GM19467 (cell line): ENCODE results near the gene FOXP2.

ENCODE experiments used
- ATAC-seq: cut with Tn5 transposase; IDR thresholded peaks from one replicate; pipeline ENCODE4 v1.9.1; 2021; ENCODE audit warnings: mild to moderate bottlenecking, moderate library complexity; ENCODE audit not compliant: unreplicated experiment

Gene FOXP2

DNA sequence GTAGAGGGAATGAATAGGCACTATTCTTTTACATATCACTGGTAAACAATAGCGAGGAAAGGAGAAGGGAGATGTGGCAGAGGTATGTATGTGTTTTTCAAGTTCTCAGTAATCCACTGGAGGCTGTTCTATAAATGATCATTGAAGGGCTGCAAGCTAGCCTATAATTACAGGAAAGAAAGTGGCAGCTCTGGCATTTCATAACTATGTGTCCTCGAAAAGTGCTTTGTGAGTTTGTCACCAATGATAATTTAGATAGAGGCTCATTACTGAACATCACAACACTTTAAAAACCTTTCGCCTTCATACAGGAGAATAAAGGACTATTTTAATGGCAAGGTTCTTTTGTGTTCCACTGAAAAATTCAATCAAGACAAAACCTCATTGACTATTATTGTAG is 235.1 kb downstream of the FOXP2 start:
- no peak for ATAC-seq

DNA sequence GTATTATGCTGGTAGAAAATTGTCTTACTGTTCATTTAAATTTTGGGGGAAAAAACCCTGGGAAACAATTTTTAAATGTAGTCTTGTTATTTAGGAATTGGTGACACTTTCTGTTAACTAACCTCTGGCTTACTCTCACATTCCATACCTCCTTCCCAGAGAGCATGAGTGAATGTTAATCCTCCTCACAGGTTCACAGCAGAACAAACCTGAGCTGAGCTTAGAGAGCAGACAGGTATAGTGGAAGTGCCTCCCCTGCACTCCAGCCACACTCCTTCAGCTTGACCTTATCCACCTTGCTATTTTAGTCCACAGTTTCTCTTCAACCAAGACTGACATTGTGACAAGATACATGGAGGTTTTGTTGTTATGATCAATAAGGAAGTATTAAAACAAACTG is 235.9 kb downstream of the FOXP2 start:
- no peak for ATAC-seq

DNA sequence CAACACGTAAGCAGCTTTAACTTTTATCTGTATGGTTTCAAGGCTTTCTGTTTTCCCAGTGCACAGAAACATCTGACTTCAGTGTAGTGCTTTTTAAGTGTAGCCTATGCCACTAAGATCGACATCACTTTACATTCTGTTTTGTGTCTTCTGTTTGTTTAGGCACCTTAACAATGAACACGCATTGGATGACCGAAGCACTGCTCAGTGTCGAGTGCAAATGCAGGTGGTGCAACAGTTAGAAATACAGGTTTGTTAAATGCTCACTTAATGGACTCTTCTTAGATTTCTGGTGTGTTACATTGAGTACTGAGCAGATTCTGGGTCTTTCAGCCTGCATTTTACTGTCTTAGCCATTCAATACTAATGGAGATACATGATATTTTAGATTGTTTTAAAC is 237.4 kb downstream of the FOXP2 start:
- no peak for ATAC-seq

DNA sequence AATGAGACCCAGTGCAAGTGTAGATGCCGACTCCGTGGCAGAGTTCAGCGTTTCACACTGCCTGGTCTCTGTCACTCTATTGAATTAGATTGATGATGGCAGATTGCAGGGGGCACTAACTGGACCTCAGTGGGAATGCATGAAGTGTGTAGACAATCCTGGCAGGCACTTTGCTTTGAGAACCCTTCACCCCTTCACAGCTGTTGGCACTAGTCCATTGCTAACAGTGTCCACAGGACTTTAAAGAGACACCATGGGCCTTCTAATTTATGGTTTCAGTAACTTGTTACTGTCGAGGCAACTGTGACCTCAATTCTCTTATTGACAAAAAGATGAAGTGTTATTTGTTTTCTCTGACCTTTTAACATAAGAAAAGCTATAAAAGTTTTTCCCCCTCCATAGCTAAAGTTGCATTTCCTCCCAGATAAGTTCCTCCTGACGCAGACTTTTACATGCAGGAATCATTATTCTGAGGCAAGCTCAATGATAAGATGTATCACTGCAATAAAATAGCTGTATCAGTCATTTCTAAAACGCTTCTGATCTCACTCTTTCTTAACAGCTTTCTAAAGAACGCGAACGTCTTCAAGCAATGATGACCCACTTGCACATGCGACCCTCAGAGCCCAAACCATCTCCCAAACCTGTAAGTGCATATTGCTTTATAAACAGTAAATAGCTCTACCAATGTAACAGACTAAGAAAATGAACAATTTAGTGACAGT is 238.9 kb downstream of the FOXP2 start:
- ATAC-seq = no peak

DNA sequence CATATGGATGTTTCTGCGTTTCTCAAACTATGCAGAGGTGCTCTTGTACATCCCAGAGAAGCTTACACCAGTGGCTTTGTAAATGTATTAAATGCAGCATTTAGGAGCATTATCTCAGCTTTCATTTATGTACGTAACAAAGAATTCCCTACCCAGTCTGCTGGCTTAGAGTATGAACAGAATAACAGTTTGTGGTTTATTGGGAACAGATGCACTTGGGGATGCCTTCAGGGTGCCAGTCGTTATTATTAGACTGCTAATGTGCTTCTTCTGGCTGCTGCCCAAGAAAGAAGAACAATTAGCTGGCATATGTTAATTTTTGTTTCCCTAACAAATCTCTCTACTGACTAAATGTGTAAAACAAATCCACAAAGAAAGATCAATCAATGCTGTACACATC is 241.9 kb downstream of the FOXP2 start:
- ATAC-seq = no peak

DNA sequence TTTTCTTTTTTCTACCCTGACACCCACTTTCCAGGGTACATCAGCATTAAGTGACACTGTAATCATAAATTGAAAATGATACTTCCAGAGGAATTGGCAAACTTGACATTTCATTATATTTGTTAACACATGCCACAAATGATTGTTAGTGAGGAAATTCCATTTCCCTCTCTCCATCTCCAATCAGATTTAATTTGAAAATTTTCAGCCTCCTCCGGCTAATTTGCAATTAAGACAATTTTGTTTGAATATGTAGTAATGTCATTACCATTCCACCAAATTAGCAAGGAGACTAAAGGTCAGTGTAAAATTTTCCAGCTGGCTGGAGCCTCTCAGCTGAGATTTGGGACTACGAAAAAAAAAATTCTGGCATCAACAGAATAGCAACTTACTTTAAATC is 242.7 kb downstream of the FOXP2 start:
- no peak for ATAC-seq

DNA sequence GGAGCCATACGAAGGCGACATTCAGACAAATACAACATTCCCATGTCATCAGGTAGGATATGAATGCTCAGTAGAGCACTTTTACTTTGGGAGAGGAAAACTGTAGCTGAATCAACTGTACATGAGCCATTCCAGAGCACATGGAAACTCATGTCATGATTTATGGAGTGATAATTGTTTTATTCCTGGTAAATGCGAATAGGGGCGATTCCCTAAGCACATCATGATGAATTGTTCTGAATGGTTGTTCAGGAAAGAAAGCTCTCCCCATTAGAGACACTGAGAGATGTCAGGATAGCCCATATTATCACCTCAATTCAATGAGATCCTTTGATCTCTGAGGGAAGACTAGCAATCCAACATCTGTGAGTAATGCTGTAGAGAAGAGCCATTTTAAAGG is 243.6 kb downstream of the FOXP2 start:
- ATAC-seq = no peak

DNA sequence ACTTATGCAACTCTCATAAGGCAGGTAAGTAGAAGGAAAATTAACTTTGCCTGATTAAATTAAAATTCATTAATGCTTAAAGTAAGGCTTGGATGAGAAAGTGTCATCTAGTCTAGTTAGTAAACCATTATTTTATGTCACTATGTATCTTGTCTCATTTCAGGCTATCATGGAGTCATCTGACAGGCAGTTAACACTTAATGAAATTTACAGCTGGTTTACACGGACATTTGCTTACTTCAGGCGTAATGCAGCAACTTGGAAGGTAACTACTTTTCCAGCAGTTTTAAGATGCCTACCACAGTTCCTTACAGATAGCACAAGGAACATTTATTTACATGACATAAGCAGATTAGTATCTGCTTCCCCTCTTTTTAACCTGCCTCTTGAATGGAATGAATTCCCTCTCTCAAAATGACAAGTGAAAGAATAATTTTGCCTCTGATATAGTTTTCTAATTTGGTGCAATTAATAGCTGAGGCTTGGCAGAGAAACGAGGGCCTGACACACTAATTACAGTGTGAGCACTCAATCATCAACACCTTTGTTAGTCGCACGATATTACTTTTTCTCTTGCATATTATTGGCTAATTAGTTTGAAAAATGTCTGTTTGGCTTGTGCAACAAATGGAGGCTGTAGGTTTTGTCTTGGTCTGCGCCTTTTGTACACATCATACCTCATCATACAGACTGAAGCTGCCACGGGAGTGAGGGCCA is 245.0 kb downstream of the FOXP2 start:
- no peak for ATAC-seq

DNA sequence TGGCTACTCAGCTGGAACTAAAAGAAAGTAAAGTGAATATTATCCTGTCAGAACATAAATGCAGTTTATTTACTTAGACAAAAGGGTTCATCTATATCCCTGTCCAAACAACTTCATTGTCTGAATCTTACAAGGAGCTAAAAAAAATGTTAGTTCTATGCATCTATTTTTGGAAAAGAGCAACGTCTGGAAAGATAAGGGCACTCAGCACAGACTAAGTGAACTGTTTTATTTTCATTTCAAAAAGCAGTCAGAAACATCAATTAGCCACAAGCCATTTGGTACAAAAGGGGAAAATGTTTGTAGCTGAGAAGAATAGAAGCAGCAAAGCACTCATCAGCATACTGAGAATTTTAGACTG is 245.5 kb downstream of the FOXP2 start:
- ATAC-seq = no peak

DNA sequence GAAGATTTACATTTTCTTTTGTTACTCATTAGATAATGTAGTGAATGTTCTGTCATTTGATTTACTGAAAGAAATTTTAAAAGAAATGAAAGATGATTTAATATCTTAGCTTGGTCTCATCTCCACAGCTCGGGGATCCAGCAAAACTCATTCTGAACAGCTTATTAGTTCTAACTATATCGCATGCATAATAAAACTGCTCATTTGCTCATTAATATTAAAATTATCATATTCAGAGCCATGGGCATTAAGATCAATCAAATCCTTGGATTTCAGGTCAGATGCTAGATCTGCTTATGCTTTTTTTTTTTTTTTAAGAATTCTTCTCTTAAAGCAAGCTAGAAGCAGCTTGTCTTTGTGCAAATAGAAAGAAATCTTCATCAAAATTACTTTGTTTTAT is 246.1 kb downstream of the FOXP2 start:
- ATAC-seq = no peak

DNA sequence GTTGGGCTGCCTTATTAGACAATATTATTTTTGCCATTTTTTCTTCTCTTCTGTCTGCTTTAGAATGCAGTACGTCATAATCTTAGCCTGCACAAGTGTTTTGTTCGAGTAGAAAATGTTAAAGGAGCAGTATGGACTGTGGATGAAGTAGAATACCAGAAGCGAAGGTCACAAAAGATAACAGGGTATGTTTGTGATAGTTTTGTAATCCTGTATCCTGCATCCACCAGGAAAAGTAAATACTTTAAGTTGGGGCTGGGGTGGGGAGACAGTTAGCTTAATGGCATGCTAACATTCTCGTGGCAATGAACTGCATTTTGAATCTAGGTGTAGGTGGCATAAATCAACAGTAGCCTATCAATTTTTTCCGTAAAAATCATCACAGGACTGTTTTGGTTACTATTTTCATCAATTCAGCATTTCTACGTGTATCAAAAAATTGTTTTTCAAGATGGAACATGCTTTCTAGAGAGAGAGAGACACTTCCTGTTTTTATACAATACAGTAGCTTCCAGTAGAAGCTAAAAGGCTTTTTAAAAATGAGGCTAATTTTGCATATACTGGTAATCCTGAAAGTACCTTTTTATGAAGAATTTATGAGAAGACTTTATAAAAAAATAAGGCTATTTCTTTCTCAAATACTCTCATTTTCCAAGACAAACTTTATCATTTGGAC is 247.5 kb downstream of the FOXP2 start:
- ATAC-seq = no peak

DNA sequence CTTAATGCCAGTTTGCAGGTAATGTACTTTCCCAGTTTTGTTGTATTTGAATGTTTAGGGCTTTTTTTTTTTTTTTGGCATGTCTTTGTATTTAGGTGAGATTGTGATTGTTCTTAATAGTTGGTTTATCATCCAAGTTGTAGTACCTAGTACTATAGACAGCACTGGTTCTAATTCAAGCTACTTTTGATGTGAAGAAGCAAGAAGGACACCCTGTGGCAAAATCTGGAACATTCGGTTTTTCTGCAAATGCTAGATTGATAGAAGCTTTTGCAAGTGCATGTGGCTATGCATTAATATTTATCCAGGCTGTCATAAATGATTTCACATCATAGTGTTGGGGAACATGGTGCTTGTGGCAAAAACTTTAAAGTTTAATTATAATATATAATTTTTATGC is 248.9 kb downstream of the FOXP2 start:
- no peak for ATAC-seq

DNA sequence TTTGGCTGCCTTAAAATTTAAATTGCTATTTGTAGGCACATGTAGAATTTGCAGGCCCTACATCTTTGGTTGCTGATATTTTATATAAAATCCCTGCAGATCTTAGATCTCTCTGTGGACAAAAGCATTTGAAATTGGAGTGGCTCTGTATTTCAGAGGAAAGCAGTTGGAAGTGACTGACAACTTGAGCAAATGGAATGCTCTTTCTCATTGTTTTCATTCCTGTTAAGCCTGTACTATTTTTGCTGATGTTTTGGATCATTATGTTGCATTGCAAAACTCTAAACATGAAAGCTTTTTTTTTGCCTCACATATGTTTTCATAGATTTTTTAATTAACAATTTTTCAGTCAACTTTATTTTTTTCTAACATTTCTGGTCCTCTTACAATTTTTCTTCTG is 256.1 kb downstream of the FOXP2 start:
- no peak for ATAC-seq

DNA sequence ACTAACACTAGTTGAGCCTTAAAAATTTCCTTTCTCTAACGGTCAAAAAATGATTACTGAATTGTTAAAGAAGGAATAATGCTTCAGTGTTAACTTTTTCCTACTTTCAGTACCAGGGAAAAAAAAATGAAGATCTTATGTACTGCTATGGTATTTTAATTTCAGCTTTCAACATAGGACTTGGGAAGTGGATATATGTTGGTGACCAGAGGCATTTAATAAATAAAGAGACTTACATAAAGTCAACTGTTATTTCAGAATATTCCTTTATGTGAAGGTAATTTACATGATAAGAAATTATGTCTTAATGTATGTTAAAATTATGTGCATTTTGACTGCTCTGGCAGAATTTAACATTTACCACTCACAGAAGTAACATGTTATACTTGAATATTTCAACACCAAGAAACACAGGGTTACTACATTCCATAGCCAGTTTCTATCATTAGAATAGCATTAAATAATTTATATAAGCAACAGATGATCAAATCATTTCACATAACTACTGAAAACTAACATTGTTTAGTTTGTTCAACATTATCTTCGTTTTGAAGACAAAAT is 257.0 kb downstream of the FOXP2 start:
- ATAC-seq = no peak

DNA sequence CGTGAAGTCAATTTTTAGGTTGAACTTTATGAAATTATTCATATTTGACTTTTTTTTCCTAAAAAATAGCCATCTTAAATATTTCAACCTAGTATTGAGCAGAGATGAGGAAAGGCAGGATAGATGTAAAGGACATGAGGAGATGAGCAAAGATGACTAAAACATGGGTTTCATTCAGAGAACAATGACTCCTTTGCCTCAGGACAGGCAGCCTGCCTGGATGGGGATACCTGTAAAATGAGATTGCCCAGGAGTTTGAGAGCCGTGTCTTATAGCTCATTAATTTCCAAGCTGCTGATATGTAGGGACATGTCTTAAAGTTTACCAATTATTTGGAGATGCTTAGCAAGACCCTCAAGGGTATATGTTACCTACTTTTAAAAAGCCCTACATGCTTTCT is 263.5 kb downstream of the FOXP2 start:
- no peak for ATAC-seq

DNA sequence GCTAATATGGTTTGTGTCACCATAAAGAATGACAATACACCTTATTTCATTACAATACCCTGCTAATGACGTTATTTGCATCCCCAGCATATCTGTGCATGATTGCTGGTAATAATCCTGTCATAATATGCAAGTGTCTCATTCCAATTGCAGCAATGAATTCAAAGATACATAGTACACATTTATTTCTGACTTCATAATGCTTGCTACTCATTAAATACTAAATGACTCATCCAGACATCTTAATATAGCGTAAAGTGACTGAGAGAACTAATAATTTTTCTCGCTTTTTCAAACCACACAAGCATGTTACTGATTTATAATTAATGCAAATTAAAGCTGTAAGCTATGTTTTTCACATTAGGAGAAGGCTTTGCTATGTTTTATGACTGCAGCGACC is 272.6 kb downstream of the FOXP2 start:
- no peak for ATAC-seq

DNA sequence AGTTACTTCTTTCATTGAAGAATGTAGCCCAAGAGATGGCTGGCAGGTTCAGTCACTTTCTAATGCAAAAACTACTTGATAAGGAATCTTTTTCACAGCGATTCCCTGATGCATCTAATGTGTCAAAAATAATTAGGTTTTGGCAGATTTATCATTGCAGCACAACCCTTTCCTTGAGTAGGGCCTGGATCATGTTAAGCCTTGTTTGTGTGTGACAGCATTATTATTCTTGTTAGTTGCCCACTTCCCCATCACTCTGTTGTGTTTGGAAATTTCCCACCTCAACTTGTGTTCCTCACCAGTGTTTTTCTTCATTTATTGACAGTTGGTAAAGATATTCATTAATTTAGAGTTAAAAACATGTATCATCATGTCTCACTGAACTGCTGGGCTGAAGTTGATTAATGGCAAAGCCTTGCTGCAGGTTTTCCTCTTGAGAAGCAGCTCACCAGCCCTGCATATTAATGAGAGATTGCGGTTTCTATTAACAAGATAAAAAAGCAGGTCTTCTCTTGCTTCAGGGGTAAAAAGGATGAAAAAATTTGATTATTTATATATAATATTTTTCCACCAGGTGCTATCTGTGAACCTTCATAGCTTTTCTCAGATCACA is 273.9 kb downstream of the FOXP2 start:
- no peak for ATAC-seq

DNA sequence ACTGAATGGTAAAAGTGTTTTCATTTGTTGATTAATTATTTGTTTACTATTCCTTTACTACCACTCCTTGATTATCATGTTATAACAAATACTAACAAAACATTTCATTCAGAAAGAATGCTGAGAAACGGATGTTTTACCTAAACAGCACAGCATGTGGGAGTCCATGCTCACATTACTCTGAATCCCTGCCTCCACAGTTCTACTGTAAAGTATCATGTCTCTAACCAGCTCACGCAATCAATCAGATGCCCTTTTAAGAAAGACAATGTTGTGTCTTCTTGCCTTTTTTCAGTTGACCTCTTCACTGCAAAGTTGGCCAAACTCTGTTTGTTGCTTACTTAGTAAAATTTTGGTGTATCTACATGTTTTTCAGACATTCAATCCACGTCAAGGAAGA is 274.8 kb downstream of the FOXP2 start:
- ATAC-seq = no peak

DNA sequence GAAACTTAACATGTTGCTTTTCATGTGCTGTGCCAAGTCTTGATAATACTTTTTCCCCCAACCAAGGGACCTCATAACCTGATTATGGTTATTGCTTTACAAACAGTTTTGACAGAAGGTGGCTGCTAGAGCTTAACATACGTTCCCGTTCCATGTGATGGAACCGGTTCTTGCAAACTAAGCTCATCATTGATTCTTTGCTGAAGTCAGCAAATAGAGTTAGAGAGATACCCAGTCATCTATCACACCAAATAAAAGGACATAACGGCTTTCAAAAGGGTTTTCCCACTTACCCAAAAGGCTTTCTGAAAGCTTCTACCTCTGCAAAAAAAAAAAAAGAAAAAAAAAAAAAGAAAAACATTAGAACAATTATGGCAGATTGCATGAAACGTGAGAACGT is 277.0 kb downstream of the FOXP2 start:
- ATAC-seq = no peak

DNA sequence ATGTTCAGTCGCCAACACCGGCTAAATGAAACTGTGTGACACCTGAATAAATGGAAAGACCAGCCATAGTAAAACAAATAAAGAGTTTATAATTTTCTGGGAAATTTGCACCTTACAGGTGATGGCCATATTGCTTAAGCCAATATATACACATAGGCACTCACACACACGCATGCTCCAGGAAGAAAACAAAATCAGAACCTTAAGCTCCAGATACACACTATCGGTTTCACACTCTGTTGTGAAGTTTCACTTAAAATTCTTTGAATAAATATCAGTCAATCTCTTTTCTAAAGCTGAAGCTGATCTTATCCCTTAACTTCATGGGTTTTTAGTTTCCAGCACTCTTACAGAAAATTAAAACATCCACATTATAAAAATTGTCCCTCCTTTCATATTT is 280.6 kb downstream of the FOXP2 start:
- ATAC-seq = no peak

DNA sequence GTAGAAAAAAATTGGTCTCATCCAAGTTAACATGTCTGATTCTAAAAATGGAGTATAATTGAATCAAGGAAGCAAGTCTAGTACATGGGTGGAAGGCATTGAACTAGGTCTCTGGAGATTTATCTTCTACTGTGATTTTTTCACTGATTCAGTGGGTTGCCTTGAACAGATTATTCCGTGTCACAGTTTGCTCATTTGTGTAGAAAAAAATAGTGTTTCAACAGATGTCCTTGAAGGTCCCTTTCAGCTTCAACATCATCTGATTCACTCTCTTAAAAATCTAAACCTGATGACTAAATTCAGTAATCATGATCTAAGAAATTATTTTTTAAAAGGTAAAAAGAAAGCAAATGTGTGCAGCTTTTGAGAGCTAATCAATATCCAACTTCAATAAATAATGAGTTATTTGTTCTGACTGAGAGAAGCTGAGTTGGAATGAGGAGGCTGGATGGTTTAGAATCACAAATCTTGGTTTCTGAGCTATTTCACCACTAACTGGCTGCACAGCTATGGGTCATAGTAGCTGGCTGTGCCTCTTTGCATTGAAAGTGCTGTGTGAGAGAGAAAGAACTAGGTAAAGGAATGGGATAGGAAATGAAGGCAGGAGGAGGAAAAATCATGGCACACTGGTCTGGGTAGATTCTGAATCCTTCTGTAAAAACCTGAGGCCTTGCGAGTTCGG is 285.8 kb downstream of the FOXP2 start:
- ATAC-seq = no peak
